ENCODE data around the gene SEMG1.

Gene SEMG1

GRCh38 chr20:45248609-45249008, 41.8 kb downstream of the SEMG1 start:
- H3K4me2 ChIP-seq: no peak overlapping the region
- no peak overlapping the region for H3K9ac ChIP-seq
- H4K20me1 ChIP-seq: no peaks in the 10 kb centered on the region
- no peaks in the 10 kb centered on the region for H3K36me3 ChIP-seq
- no peaks in the 10 kb centered on the region for H3K9me3 ChIP-seq
- no peak overlapping the region for H3K4me3 ChIP-seq
- no peak overlapping the region for H3K27ac ChIP-seq
- no peaks in the 10 kb centered on the region for H3K4me1 ChIP-seq
- TF ChIP-seq Cebpa-rat (IDR thresholded peaks at IDR 0.05): no peak
- H3K27me3 ChIP-seq: no peaks in the 10 kb centered on the region

- no peaks in the 10 kb centered on the region for H3K4me1 ChIP-seq
- TF ChIP-seq Cebpa-rat (IDR thresholded peaks at IDR 0.05): no peak
- no peak overlapping the region for H3K9ac ChIP-seq
- no peak overlapping the region for H3K27ac ChIP-seq
- no peaks in the 10 kb centered on the region for H3K27me3 ChIP-seq
- H4K20me1 ChIP-seq: no peaks in the 10 kb centered on the region
- no peak overlapping the region for H3K4me2 ChIP-seq
- H3K36me3 ChIP-seq: no peaks in the 10 kb centered on the region
- H3K9me3 ChIP-seq: no peaks in the 10 kb centered on the region
- no peak overlapping the region for H3K4me3 ChIP-seq
These were observed 45.2 kb downstream of the SEMG1 start for GRCh38 chr20:45251884-45252560.

- no peaks in the 10 kb centered on the region for H3K27me3 ChIP-seq
- H4K20me1 ChIP-seq: no peaks in the 10 kb centered on the region
- TF ChIP-seq Cebpa-rat (IDR thresholded peaks at IDR 0.05): no peak
- H3K36me3 ChIP-seq: no peaks in the 10 kb centered on the region
- no peak overlapping the region for H3K4me2 ChIP-seq
- H3K4me3 ChIP-seq: no peak overlapping the region
- no peak overlapping the region for H3K27ac ChIP-seq
- no peaks in the 10 kb centered on the region for H3K9me3 ChIP-seq
- no peak overlapping the region for H3K9ac ChIP-seq
- no peaks in the 10 kb centered on the region for H3K4me1 ChIP-seq
These were observed 46.4 kb downstream of the SEMG1 start for GRCh38 chr20:45253261-45253660.

GRCh38 chr20:45254383-45255262, 47.8 kb downstream of the SEMG1 start, which contains the start of gene SLPI:
Gene SLPI (minus strand): TSS chr20:45254564. CDS start chr20:45254543, 21 bp downstream.
- Histone ChIP-seq H3K4me2 (no peak within 1 kb of the TSS), H3K4me3 (no peak within 1 kb of the TSS), H3K9ac (no peak within 1 kb of the TSS), H3K36me3 (no peaks in the 10 kb centered on the region), H4K20me1 (no peaks in the 10 kb centered on the region), H3K27ac (no peak within 1 kb of the TSS), H3K4me1 (no peaks in the 10 kb centered on the region), H3K9me3 (no peaks in the 10 kb centered on the region), H3K27me3 (no peaks in the 10 kb centered on the region)
- no peak for TF ChIP-seq Cebpa-rat (IDR thresholded peaks at IDR 0.05)

- no peak for TF ChIP-seq Cebpa-rat (IDR thresholded peaks at IDR 0.05)
- no peak overlapping the region for H3K9ac ChIP-seq
- no peaks in the 10 kb centered on the region for H3K4me1 ChIP-seq
- no peak overlapping the region for H3K4me2 ChIP-seq
- H3K9me3 ChIP-seq: no peaks in the 10 kb centered on the region
- no peak overlapping the region for H3K27ac ChIP-seq
- H3K4me3 ChIP-seq: no peak overlapping the region
- H3K36me3 ChIP-seq: no peaks in the 10 kb centered on the region
- no peaks in the 10 kb centered on the region for H4K20me1 ChIP-seq
- H3K27me3 ChIP-seq: no peaks in the 10 kb centered on the region
These were observed 50.3 kb downstream of the SEMG1 start for GRCh38 chr20:45257161-45257560.

- no peak for TF ChIP-seq Cebpa-rat (IDR thresholded peaks at IDR 0.05)
- H3K4me2 ChIP-seq: no peak overlapping the region
- H3K4me1 ChIP-seq: no peaks in the 10 kb centered on the region
- no peaks in the 10 kb centered on the region for H4K20me1 ChIP-seq
- no peak overlapping the region for H3K4me3 ChIP-seq
- no peak overlapping the region for H3K9ac ChIP-seq
- H3K9me3 ChIP-seq: no peaks in the 10 kb centered on the region
- H3K27ac ChIP-seq: no peak overlapping the region
- no peaks in the 10 kb centered on the region for H3K27me3 ChIP-seq
- H3K36me3 ChIP-seq: no peaks in the 10 kb centered on the region
These were observed 50.9 kb downstream of the SEMG1 start for GRCh38 chr20:45257711-45258110.

- Histone ChIP-seq H4K20me1 (no peaks in the 10 kb centered on the region), H3K4me3 (no peak overlapping the region), H3K4me2 (no peak overlapping the region), H3K36me3 (no peaks in the 10 kb centered on the region), H3K9me3 (no peaks in the 10 kb centered on the region), H3K27ac (no peak overlapping the region), H3K9ac (no peak overlapping the region), H3K27me3 (no peaks in the 10 kb centered on the region), H3K4me1 (no peaks in the 10 kb centered on the region)
- no peak for TF ChIP-seq Cebpa-rat (IDR thresholded peaks at IDR 0.05)
These were observed 51.4 kb downstream of the SEMG1 start for GRCh38 chr20:45258259-45258658.

- no peaks in the 10 kb centered on the region for H4K20me1 ChIP-seq
- H3K9ac ChIP-seq: no peak overlapping the region
- no peak overlapping the region for H3K27ac ChIP-seq
- H3K27me3 ChIP-seq: no peaks in the 10 kb centered on the region
- H3K9me3 ChIP-seq: no peaks in the 10 kb centered on the region
- TF ChIP-seq Cebpa-rat (IDR thresholded peaks at IDR 0.05): no peak
- H3K4me1 ChIP-seq: no peaks in the 10 kb centered on the region
- no peak overlapping the region for H3K4me3 ChIP-seq
- no peaks in the 10 kb centered on the region for H3K36me3 ChIP-seq
- no peak overlapping the region for H3K4me2 ChIP-seq
These were observed 51.8 kb downstream of the SEMG1 start for GRCh38 chr20:45258664-45259063.

Data from BLaER1 (cell line).